Loucy (cell line): ENCODE measurements around the gene PCBP3.

Experiments
- H2AFZ ChIP-seq: fragments of 200-600 bp; sonication (generic); 2 replicates; pipeline ENCODE4 v1.6.0; 2016; ENCODE audit warnings: antibody characterized with exemption, mild to moderate bottlenecking, low read length, moderate library complexity
- H3F3A ChIP-seq: fragments of 200-600 bp; 2 replicates; pipeline ENCODE4 v1.6.0; 2016; ENCODE audit warnings: antibody characterized with exemption, low read depth, mild to moderate bottlenecking
- H3K27me3 ChIP-seq: fragments of 200-600 bp; sonication (generic); 2 replicates; pipeline ENCODE4 v1.6.1; 2014; ENCODE audit warnings: low read length, mild to moderate bottlenecking; ENCODE audit not compliant: insufficient read depth, poor library complexity, severe bottlenecking
- H3K36me3 ChIP-seq: fragments of 200-600 bp; sonication (generic); 2 replicates; pipeline ENCODE4 v1.6.1; 2016; ENCODE audit warnings: low read length; ENCODE audit not compliant: insufficient read depth
- H3K4me1 ChIP-seq: fragments of 200-600 bp; sonication (generic); 2 replicates; pipeline ENCODE4 v1.5.1; 2014; ENCODE audit warnings: low read length, mild to moderate bottlenecking; ENCODE audit not compliant: insufficient read depth, poor library complexity, severe bottlenecking
- H3K4me2 ChIP-seq: fragments of 200-600 bp; sonication (generic); 2 replicates; pipeline ENCODE4 v1.6.0; 2014; ENCODE audit warnings: antibody characterized with exemption, low read length, low read depth, mild to moderate bottlenecking; ENCODE audit not compliant: poor library complexity, severe bottlenecking
- H3K4me3 ChIP-seq: fragments of 200-600 bp; sonication (generic); 2 replicates; pipeline ENCODE4 v1.5.1; 2014; ENCODE audit warnings: low read length, mild to moderate bottlenecking, mixed read lengths; ENCODE audit not compliant: poor library complexity, severe bottlenecking
- H3K79me2 ChIP-seq: fragments of 200-600 bp; sonication (generic); 2 replicates; pipeline ENCODE4 v1.6.1; 2014; ENCODE audit warnings: low read length; ENCODE audit not compliant: insufficient read depth
- H3K9ac ChIP-seq: fragments of 200-600 bp; sonication (generic); 2 replicates; pipeline ENCODE4 v1.6.0; 2014; ENCODE audit warnings: mild to moderate bottlenecking, low read depth, low read length, moderate library complexity; ENCODE audit not compliant: poor library complexity, severe bottlenecking
- H3K9me2 ChIP-seq: fragments of 200-600 bp; sonication (generic); replicated peaks from 2 replicates; pipeline ENCODE4 v1.6.1; 2016; ENCODE audit warnings: low read depth, low read length, mixed read lengths
- H3K9me3 ChIP-seq: fragments of 200-600 bp; sonication (generic); 2 replicates; pipeline ENCODE4 v1.6.1; 2014; ENCODE audit warnings: mild to moderate bottlenecking, antibody characterized with exemption, low read length, low read depth; ENCODE audit not compliant: insufficient read depth
- H4K20me1 ChIP-seq: fragments of 200-600 bp; sonication (generic); 2 replicates; pipeline ENCODE4 v1.6.0; 2014; ENCODE audit warnings: antibody characterized with exemption, low read length, mild to moderate bottlenecking; ENCODE audit not compliant: insufficient read depth, poor library complexity, severe bottlenecking
- CTCF ChIP-seq: fragments of 200-600 bp; sonication (generic); conservative IDR thresholded peaks from 2 replicates; pipeline ENCODE4 v1.5.1; 2014; ENCODE audit warnings: mild to moderate bottlenecking, antibody characterized with exemption, low read length
- EZH2phosphoT487 ChIP-seq: fragments of 200-600 bp; IDR thresholded peaks from 2 replicates; pipeline ENCODE4 v1.6.1; 2018; ENCODE audit warnings: antibody characterized with exemption, mild to moderate bottlenecking, moderate library complexity, borderline replicate concordance

The PCBP3 gene

GRCh38 chr21:45941717-45942546 lies 298.4 kb downstream of the PCBP3 start:
- H3K9ac ChIP-seq = no peak overlapping the region
- no peaks in the 10 kb centered on the region for H3K27me3 ChIP-seq
- H3K4me2 ChIP-seq = no peak overlapping the region
- H3F3A ChIP-seq = no peaks in the 10 kb centered on the region
- no peak overlapping the region for H3K4me3 ChIP-seq
- H3K36me3 ChIP-seq = no peaks in the 10 kb centered on the region
- no peaks in the 10 kb centered on the region for H3K9me2 ChIP-seq
- TF ChIP-seq CTCF (no peak), EZH2phosphoT487 (no peak)
- no peaks in the 10 kb centered on the region; the same call in 1 of the 2 replicates for H3K9me3 ChIP-seq
- H3K4me1 ChIP-seq = no peaks in the 10 kb centered on the region
- no peaks in the 10 kb centered on the region for H3K79me2 ChIP-seq
- no peaks in the 10 kb centered on the region for H4K20me1 ChIP-seq
- no peak overlapping the region for H2AFZ ChIP-seq

GRCh38 chr21:45942755-45943629 lies 299.5 kb downstream of the PCBP3 start:
- H3K27me3 ChIP-seq = no peaks in the 10 kb centered on the region

More at GRCh38 chr21:45942755-45943629, 299.5 kb downstream of the PCBP3 start:
- H2AFZ ChIP-seq = no peak overlapping the region
- no peaks in the 10 kb centered on the region for H3F3A ChIP-seq
- H3K9me3 ChIP-seq = no peaks in the 10 kb centered on the region; the same call in 1 of the 2 replicates
- no peaks in the 10 kb centered on the region for H3K36me3 ChIP-seq
- no peak for TF ChIP-seq CTCF
- TF ChIP-seq EZH2phosphoT487 = no peak
- H3K79me2 ChIP-seq = no peaks in the 10 kb centered on the region
- no peak overlapping the region for H3K4me2 ChIP-seq
- no peaks in the 10 kb centered on the region for H3K4me1 ChIP-seq
- no peak overlapping the region for H3K4me3 ChIP-seq
- H3K9me2 ChIP-seq = no peaks in the 10 kb centered on the region
- H4K20me1 ChIP-seq = no peaks in the 10 kb centered on the region
- no peak overlapping the region for H3K9ac ChIP-seq
